GM10847 (cell line): ENCODE measurements around the gene IGFBP7.

ENCODE experiments used
- POLR2A ChIP-seq: IDR thresholded peaks from 2 replicates; pipeline ENCODE4 v1.6.1; 2011; ENCODE audit not compliant: insufficient read length; ENCODE audit errors: extremely low read depth

The IGFBP7 gene

GRCh38 chr4:56995525-56995924, 114.7 kb downstream of the IGFBP7 start:
- no peak for TF ChIP-seq POLR2A

GRCh38 chr4:56990109-56990905, 119.9 kb downstream of the IGFBP7 start:
- no peak for TF ChIP-seq POLR2A

GRCh38 chr4:56986952-56987351, 123.2 kb downstream of the IGFBP7 start:
- no peak for TF ChIP-seq POLR2A

GRCh38 chr4:56986192-56986591, 124.0 kb downstream of the IGFBP7 start:
- TF ChIP-seq POLR2A: no peak

GRCh38 chr4:56981795-56982201, 128.4 kb downstream of the IGFBP7 start:
- TF ChIP-seq POLR2A: no peak
